ENCODE data around the gene KLRF1. TPM values are rescaled to one million over a fixed set of nuclear protein-coding genes. Genes with fewer than 3 reads are reported as not detected.

The KLRF1 gene
- polyA plus RNA-seq, 1 donor from 2014 or later = not detected

DNA sequence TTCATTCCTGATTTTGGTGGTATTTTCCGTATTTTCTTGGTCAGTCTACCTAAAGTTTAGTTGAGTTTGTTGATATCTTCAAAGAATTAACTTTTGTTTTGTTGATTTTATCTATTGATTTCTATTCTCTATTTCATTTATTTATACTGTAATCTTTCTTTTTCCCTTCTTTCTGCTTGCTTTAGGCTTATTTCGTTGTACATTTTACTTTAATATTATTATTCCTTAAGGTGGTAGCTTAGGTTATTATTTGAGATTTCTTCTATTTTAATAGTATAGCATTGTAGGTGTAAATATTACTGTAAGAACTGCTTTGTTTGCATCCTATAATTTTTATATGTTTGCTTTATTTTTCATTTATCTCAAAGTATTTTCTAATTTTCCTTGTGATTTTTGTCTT is 21.4 kb upstream of the KLRF1 start:
- H3K4me2 ChIP-seq (ENCODE audit: low read length) = no peak overlapping the region
- H2AFZ ChIP-seq (ENCODE audit: low read depth, low read length) = no peak overlapping the region
- TF ChIP-seq, protein P1, sequence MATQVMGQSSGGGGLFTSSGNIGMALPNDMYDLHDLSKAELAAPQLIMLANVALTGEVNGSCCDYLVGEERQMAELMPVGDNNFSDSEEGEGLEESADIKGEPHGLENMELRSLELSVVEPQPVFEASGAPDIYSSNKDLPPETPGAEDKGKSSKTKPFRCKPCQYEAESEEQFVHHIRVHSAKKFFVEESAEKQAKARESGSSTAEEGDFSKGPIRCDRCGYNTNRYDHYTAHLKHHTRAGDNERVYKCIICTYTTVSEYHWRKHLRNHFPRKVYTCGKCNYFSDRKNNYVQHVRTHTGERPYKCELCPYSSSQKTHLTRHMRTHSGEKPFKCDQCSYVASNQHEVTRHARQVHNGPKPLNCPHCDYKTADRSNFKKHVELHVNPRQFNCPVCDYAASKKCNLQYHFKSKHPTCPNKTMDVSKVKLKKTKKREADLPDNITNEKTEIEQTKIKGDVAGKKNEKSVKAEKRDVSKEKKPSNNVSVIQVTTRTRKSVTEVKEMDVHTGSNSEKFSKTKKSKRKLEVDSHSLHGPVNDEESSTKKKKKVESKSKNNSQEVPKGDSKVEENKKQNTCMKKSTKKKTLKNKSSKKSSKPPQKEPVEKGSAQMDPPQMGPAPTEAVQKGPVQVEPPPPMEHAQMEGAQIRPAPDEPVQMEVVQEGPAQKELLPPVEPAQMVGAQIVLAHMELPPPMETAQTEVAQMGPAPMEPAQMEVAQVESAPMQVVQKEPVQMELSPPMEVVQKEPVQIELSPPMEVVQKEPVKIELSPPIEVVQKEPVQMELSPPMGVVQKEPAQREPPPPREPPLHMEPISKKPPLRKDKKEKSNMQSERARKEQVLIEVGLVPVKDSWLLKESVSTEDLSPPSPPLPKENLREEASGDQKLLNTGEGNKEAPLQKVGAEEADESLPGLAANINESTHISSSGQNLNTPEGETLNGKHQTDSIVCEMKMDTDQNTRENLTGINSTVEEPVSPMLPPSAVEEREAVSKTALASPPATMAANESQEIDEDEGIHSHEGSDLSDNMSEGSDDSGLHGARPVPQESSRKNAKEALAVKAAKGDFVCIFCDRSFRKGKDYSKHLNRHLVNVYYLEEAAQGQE (IDR thresholded peaks at IDR 0.05; ENCODE audit: borderline replicate concordance) = no peak
- TF ChIP-seq CTCF (IDR thresholded peaks at IDR 0.05; ENCODE audit: poor library complexity, severe bottlenecking) (no peak), RAD21 (conservative IDR thresholded peaks at IDR 0.05) (no peak), EZH2 (IDR thresholded peaks at IDR 0.05; ENCODE audit: borderline replicate concordance, insufficient read depth, low read length, poor library complexity, severe bottlenecking) (no peak), MXI1 (conservative IDR thresholded peaks at IDR 0.05; ENCODE audit: poor library complexity, severe bottlenecking) (no peak)
- no peaks in the 10 kb centered on the region for H3F3A ChIP-seq (ENCODE audit: insufficient read depth, low read length, poor library complexity, severe bottlenecking)
- H3K79me2 ChIP-seq (replicated peaks; ENCODE audit: insufficient read depth, low read length) = no peaks in the 10 kb centered on the region
- H3K27me3 ChIP-seq (ENCODE audit: insufficient read depth, low read depth, low read length) = no peaks in the 10 kb centered on the region
- no peak overlapping the region for H3K27ac ChIP-seq (ENCODE audit: low read length)
- H3K36me3 ChIP-seq (ENCODE audit: insufficient read depth, low read length) = no peaks in the 10 kb centered on the region
- no peak overlapping the region for H3K4me3 ChIP-seq (ENCODE audit: low read length)
- H4K20me1 ChIP-seq (ENCODE audit: insufficient read depth) = no peaks in the 10 kb centered on the region
- H3K9me2 ChIP-seq (ENCODE audit: insufficient read depth, low read length) = no peaks in the 10 kb centered on the region
- no peaks in the 10 kb centered on the region for H3K9me3 ChIP-seq (ENCODE audit: low read length)
- no peak overlapping the region for H3K9ac ChIP-seq (ENCODE audit: low read length)

DNA sequence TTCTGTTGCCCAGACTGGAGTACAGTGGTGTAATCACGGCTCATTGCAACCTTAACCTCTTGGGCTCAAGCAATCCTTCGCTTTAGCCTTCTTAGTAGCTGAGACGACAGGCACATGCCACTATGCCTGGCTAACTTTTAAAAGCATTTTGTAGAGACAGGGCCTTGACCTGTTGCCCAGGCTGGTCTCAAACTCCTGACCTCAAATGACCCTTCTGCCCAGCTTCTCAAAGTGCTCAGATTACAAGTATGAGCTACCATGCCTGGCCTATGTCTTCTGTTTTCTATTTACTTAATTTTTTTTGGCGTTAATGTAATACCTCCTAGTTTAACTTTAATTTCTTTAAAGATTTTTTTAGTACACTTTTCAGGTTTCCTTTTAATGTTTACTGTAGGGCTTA is 20.6 kb upstream of the KLRF1 start:
- no peak overlapping the region for H3K27ac ChIP-seq (ENCODE audit: low read length)
- H3K27me3 ChIP-seq (ENCODE audit: insufficient read depth, low read depth, low read length) = no peaks in the 10 kb centered on the region
- no peak overlapping the region for H2AFZ ChIP-seq (ENCODE audit: low read depth, low read length)
- no peaks in the 10 kb centered on the region for H3K79me2 ChIP-seq (replicated peaks; ENCODE audit: insufficient read depth, low read length)
- no peaks in the 10 kb centered on the region for H4K20me1 ChIP-seq (ENCODE audit: insufficient read depth)
- no peaks in the 10 kb centered on the region for H3F3A ChIP-seq (ENCODE audit: insufficient read depth, low read length, poor library complexity, severe bottlenecking)
- H3K9me2 ChIP-seq (ENCODE audit: insufficient read depth, low read length) = no peaks in the 10 kb centered on the region
- H3K4me3 ChIP-seq (ENCODE audit: low read length) = no peak overlapping the region
- no peak overlapping the region for H3K4me2 ChIP-seq (ENCODE audit: low read length)
- no peaks in the 10 kb centered on the region for H3K36me3 ChIP-seq (ENCODE audit: insufficient read depth, low read length)
- TF ChIP-seq, protein P1 (IDR thresholded peaks at IDR 0.05; ENCODE audit: borderline replicate concordance) = no peak
- TF ChIP-seq MXI1 (conservative IDR thresholded peaks at IDR 0.05; ENCODE audit: poor library complexity, severe bottlenecking) = no peak
- TF ChIP-seq EP300 (conservative IDR thresholded peaks at IDR 0.05; ENCODE audit: poor library complexity, severe bottlenecking) = no peak
- no peak for TF ChIP-seq POLR2AphosphoS5 (IDR thresholded peaks at IDR 0.05)
- TF ChIP-seq CTCF (IDR thresholded peaks at IDR 0.05; ENCODE audit: poor library complexity, severe bottlenecking) = no peak
- no peak for TF ChIP-seq TAF1 (IDR thresholded peaks at IDR 0.05; ENCODE audit: low read depth)
- no peak for TF ChIP-seq SMC3 (conservative IDR thresholded peaks at IDR 0.05; ENCODE audit: poor library complexity)
- TF ChIP-seq RAD21 (conservative IDR thresholded peaks at IDR 0.05) = no peak
- TF ChIP-seq EZH2 (IDR thresholded peaks at IDR 0.05; ENCODE audit: borderline replicate concordance, insufficient read depth, low read length, poor library complexity, severe bottlenecking) = no peak
- H3K9ac ChIP-seq (ENCODE audit: low read length) = no peak overlapping the region
- H3K9me3 ChIP-seq (ENCODE audit: low read length) = no peaks in the 10 kb centered on the region

Data from neural cell (in vitro differentiated cells).